Posterior vena cava (tissue), 2 donors: ENCODE data around the gene EFNB1. TPM values are rescaled to one million over a fixed set of nuclear protein-coding genes. Genes with fewer than 3 reads are reported as not detected.
A peak's percentile ranks its signal among the peaks of the same experiment; 100 is the strongest.

ENCODE experiments used
- DNase-seq: peaks from one replicate; pipeline ENCODE4 v3.0.0-alpha.2; 2020; ENCODE audit warnings: low spot score
- intact Hi-C, 2 donors: fragments of 100-400 bp; cut with DNase I; formaldehyde crosslinking; loops; one replicate each; pipeline versions ENCODE4 v1.14.1 to v1.14.2; 2022 to 2023
- total RNA-seq, 2 donors: library from RNA; stranded (reverse); fragmentation: NEBNext Ultra II Directional; extraction: Animal tissue kit (Norgen Biotek cat#: 25700); gene quantifications; one replicate each; pipeline ENCODE4 v1.2.1, GENCODE V29; 2021
- donor health status: DM: yes; HTN: yes; CAD: no.
- donor health status: DM: yes; HTN: yes; CAD: no.

Gene EFNB1
- total RNA-seq, 2 donors from 2014 or later = 18.9 to 26.4 TPM

- intact Hi-C loops = loop anchor here (2.0 to 10.0 kb wide), 4 partner anchors 390 to 560 kb away; no protein-coding TSS in a partner anchor
- DNase-seq = no peak
Observed at GRCh38 chrX:68824565-68825125, 4.2 kb upstream of the EFNB1 start.

GRCh38 chrX:68826113-68826980, 2.5 kb upstream of the EFNB1 start:
- intact Hi-C loops = loop anchor here (2.0 to 10.0 kb wide), 4 partner anchors 234 to 558 kb away; no protein-coding TSS in a partner anchor
- DNase-seq = peak; percentile 71

DNA sequence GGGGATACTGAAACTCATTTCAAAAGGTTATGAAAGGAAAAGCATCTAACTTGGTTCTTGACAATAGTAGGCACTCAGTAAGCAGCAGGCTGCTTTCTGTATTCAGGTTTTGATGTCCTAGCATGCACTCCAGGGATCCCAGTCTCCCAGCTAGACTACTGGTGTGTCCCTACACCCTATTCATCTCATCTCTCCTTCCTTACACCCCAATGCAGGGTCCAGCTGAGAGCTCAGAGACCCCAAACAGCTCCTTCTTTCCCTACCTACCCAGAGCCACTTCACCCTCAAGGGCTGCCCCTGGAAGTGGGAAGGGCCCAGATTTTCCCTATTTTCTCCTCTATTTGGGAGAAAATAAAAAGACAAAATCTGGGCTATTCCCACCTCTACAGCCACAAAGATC, 1.6 kb upstream of the EFNB1 start:
- intact Hi-C loops = loop anchor here (2.0 to 10.0 kb wide), 4 partner anchors 234 to 558 kb away; no protein-coding TSS in a partner anchor
- DNase-seq = no peak

GRCh38 chrX:68827848-68828624, 785 bp upstream of the EFNB1 start:
- intact Hi-C loops = loop anchor here (2.0 to 10.0 kb wide), 4 partner anchors 233 to 557 kb away; no protein-coding TSS in a partner anchor
- DNase-seq = peak; percentile 95

DNA sequence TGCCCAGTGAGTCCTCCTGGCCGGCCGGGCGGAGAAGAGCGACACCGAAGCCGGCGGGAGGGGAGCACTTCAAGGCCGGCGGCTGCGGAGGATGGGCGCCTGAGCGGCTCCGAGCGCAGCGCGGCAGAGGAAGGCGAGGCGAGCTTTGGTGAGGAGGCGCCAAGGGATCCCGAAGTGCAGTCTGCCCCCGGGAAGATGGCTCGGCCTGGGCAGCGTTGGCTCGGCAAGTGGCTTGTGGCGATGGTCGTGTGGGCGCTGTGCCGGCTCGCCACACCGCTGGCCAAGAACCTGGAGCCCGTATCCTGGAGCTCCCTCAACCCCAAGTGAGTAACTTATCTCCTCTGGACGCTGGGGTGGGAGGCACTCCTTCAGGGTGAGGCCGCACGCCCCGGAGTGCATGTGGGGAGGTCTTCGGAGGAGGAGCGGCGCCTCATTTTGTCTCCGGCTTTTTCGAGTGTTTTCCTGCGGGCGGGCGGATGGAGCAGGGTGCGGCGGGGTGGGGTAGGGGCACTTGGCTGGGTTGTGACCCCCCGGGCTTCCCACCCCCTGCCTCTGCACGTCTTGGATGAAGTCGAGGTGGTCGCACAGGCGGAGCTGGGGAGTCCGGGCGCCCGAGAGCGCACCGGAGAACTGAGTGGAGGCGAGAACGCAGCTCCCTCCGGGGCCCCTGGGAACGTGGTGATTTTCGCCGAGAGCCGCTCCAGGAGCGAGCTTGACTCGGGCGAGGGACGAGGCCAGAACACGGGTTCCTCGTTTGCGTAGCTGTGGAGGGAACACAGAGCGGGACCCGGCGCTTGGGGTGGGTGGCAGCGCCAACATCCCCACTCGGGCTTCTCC, 979 bp downstream of the EFNB1 start:
- intact Hi-C loops = loop anchor here (5.0 to 10.0 kb wide), 3 partner anchors 385 to 555 kb away; no protein-coding TSS in a partner anchor

GRCh38 chrX:68830419-68831404, 1.9 kb downstream of the EFNB1 start:
- DNase-seq = peak; percentile 76
- intact Hi-C loops = no loop called here

More for the DNA sequence above, 979 bp downstream of the EFNB1 start:
- DNase-seq = peak; percentile 80

DNA sequence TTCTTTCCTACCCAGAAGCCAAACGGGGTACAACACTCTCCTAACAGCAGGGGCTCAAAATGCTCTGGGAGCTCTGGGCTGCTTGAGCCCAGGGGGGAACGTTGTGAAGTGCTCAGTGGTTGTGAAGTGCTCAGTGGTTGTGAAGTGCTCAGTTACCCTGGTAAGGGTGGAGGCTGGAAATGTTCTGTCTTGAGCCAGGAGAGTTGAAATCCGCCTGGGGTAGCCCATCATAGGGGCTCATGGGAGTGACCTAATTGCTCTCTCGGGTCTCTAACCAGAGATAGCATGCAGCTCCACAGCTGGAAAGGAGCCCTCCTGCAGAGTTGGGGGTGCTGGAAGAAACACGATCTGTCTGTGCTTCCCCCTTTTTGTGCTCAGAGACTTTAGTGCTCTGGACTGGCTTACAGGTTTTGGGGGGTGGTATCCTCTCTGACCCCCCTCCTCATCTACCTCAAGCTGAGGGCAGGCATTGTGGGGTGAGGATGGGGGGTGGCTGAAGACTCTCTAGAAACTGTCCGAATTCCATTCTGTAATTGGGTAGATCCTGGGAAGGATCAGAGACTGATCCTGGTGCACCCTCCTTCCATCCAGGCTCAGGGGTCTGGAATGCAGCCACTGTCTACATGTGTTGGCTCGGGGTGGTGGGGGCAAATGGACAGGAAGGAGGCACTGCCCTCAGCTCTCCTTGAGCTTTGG, 2.7 kb downstream of the EFNB1 start:
- intact Hi-C loops = no loop called here
- DNase-seq = no peak

- DNase-seq = peak; percentile 88
- intact Hi-C loops = no loop called here
Observed at GRCh38 chrX:68832101-68832416, 3.2 kb downstream of the EFNB1 start.

GRCh38 chrX:68832516-68833447, 4.0 kb downstream of the EFNB1 start:
- peak; percentile 77 for DNase-seq
- intact Hi-C loops = no loop called here

GRCh38 chrX:68833448-68833805, 4.6 kb downstream of the EFNB1 start:
- DNase-seq = no peak
- intact Hi-C loops = no loop called here

GRCh38 chrX:68833855-68834331, 5.1 kb downstream of the EFNB1 start:
- intact Hi-C loops = no loop called here
- DNase-seq = peak; percentile 59

GRCh38 chrX:68834371-68835103, 5.7 kb downstream of the EFNB1 start:
- peak; percentile 62 for DNase-seq
- intact Hi-C loops = no loop called here

GRCh38 chrX:68835104-68835442, 6.3 kb downstream of the EFNB1 start:
- DNase-seq = peak; percentile 3
- intact Hi-C loops = no loop called here

GRCh38 chrX:68835468-68835867, 6.6 kb downstream of the EFNB1 start:
- intact Hi-C loops = no loop called here
- DNase-seq = peak; percentile 6

- no peak for DNase-seq
Observed at GRCh38 chrX:68837119-68837518, 8.3 kb downstream of the EFNB1 start.

GRCh38 chrX:68838571-68838910, 9.7 kb downstream of the EFNB1 start:
- intact Hi-C loops = no loop called here
- peak; percentile 29 for DNase-seq

More at GRCh38 chrX:68837119-68837518, 8.3 kb downstream of the EFNB1 start:
- intact Hi-C loops = no loop called here
